HL-60 (cell line): Measurements from ENCODE around the gene NSMCE4A.

Experiments
- DNase-seq, 2 experiments: peaks; one replicate each; pipeline ENCODE4 v3.0.0-alpha.2; 2010 to 2020; ENCODE audit warnings: low read depth in 1 of 2, low spot score in 1 of 2
- H3K27ac ChIP-seq: fragments of 250-450 bp; sonication (Bioruptor Pico); replicated peaks from 2 replicates; pipeline ENCODE4 v1.5.1; 2020; ENCODE audit warnings: mild to moderate bottlenecking, moderate library complexity
- H3K27me3 ChIP-seq: fragments of 250-450 bp; sonication (Bioruptor Pico); 2 replicates; pipeline ENCODE4 v1.5.1; 2021; ENCODE audit warnings: mild to moderate bottlenecking, moderate library complexity; ENCODE audit not compliant: insufficient read depth, poor library complexity, severe bottlenecking
- H3K4me3 ChIP-seq: replicated peaks from 2 replicates; pipeline ENCODE4 v1.5.1; 2011; ENCODE audit warnings: mild to moderate bottlenecking, control low read depth, low read length; ENCODE audit not compliant: insufficient read depth
- CTCF ChIP-seq: IDR thresholded peaks from one replicate; pipeline ENCODE4 v1.5.1; 2011; ENCODE audit warnings: low read length, control low read depth, inconsistent platforms; ENCODE audit not compliant: insufficient read depth
- GABPA ChIP-seq: IDR thresholded peaks from 2 replicates; pipeline ENCODE4 v1.6.1; 2012; ENCODE audit warnings: low read depth
- POLR2AphosphoS5 ChIP-seq: IDR thresholded peaks from 2 replicates; pipeline ENCODE4 v1.6.1; 2012; ENCODE audit warnings: low read depth
- REST ChIP-seq: IDR thresholded peaks from 2 replicates; pipeline ENCODE4 v1.6.1; 2012; ENCODE audit warnings: low read depth; ENCODE audit not compliant: insufficient replicate concordance
- SPI1 ChIP-seq: IDR thresholded peaks from 2 replicates; pipeline ENCODE4 v1.6.1; 2012; ENCODE audit warnings: low read depth, mild to moderate bottlenecking, borderline replicate concordance

NSMCE4A gene

DNA sequence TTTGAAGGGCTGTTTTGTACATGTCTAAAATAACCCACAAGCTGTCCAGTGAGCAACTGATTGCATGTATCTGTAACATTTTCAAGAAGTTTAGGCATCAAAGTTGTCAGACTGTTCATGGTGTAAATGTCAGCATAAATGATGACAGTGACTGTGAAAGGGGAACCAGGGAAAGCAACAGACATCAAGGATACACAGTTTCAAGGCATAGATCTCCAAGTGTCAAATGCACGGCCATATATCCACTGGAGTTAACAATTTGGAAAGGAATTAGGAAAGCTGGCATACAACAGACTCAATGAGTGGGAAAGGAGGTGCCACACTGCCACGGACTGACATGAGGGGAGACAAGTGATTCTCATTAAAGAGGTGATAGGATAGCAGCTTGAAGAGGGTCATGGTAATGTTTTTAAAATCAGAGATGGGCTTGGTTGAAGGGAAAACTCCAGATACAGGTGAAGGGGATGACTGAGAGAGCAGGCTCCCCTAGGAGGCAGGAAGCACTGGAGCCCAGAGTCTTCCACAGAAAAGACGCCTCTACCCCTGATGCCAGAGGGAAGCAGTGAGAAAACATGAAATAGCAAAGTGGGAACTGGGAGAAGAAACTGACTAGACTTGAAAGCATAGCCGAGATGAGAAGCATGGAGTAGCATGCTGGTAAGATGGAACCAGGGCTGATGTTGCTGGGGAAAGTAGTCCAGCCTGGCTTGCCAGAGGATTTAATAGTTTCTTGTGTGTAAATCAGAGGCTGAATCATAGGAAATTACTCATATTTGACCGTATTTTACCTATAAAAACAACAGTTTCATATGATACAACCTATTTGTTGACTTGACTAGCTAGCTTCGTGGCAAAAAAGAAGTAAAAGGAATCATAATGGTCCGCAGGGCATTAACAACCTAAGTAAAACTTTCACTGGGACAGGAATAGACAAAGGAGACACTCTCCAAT is 18.6 kb downstream of the NSMCE4A start:
- no peak for DNase-seq
- H3K27me3 ChIP-seq = no peaks in the 10 kb centered on the region
- H3K27ac ChIP-seq = no peak overlapping the region
- TF ChIP-seq REST (no peak), SPI1 (no peak), POLR2AphosphoS5 (no peak), CTCF (no peak), GABPA (no peak)
- H3K4me3 ChIP-seq = no peak overlapping the region

GRCh38 chr10:121952226-121952625 is 22.8 kb downstream of the NSMCE4A start:
- no peak overlapping the region for H3K27ac ChIP-seq
- H3K4me3 ChIP-seq = no peak overlapping the region
- no peak for DNase-seq
- H3K27me3 ChIP-seq = no peaks in the 10 kb centered on the region
- TF ChIP-seq GABPA = no peak
- TF ChIP-seq CTCF = no peak
- no peak for TF ChIP-seq REST
- no peak for TF ChIP-seq POLR2AphosphoS5
- no peak for TF ChIP-seq SPI1

- Histone ChIP-seq H3K27ac (no peak overlapping the region), H3K4me3 (no peak overlapping the region), H3K27me3 (no peaks in the 10 kb centered on the region)
- no peak for DNase-seq
- TF ChIP-seq CTCF (no peak), SPI1 (no peak), REST (no peak), GABPA (no peak), POLR2AphosphoS5 (no peak)
These were observed 25.6 kb downstream of the NSMCE4A start for GRCh38 chr10:121949451-121949850.
